IMR-90 (cell line): ENCODE results near the gene FOSB. TPM values are rescaled to one million over a fixed set of nuclear protein-coding genes. Genes with fewer than 3 reads are reported as not detected.

Source experiments
- ATAC-seq: fragments of 200-7000 bp; cut with Tn5 transposase; 2 replicates; pipeline ENCODE4 v1.9.1; 2020; ENCODE audit warnings: low read depth, mild to moderate bottlenecking, moderate library complexity
- BruUV-seq: library from RNA; stranded (reverse); fragments of 400-500 nt; replicated peaks from 2 replicates; lab custom pipeline; 2021; lab: Mats Ljungman, UMichigan
- CTCF ChIA-PET: fragments of 300-600 bp; formaldehyde crosslinking; extraction: SDS; loops from one replicate; lab custom pipeline; 2021; ENCODE audit warnings: antibody characterized with exemption; lab: Yijun Ruan, JAX
- POLR2A ChIA-PET: fragments of 300-600 bp; sonication (Branson Sonifier 250); formaldehyde crosslinking; loops from one replicate; lab custom pipeline; 2022; ENCODE audit warnings: antibody characterized with exemption; ENCODE audit not compliant: unreplicated experiment; lab: Charles Lee
- DNase-seq: peaks from one replicate; pipeline ENCODE4 v3.0.0; 2013
- H2AFZ ChIP-seq: replicated peaks from 2 replicates; pipeline ENCODE3; 2013; ENCODE audit warnings: low read length, mild to moderate bottlenecking; ENCODE audit not compliant: poor library complexity
- H2AK5ac ChIP-seq: 2 replicates; pipeline ENCODE4 v1.6.1; 2013; ENCODE audit warnings: low read depth, low read length, inconsistent platforms
- H2AK9ac ChIP-seq: replicated peaks from 2 replicates; pipeline ENCODE3; 2013; ENCODE audit warnings: mild to moderate bottlenecking, low read depth, low read length, moderate library complexity; ENCODE audit not compliant: poor library complexity
- H2BK120ac ChIP-seq: 2 replicates; pipeline ENCODE4 v1.6.1; 2013; ENCODE audit warnings: low read depth, low read length, inconsistent platforms
- H2BK15ac ChIP-seq: 3 replicates; pipeline ENCODE4 v1.6.1; 2013; ENCODE audit warnings: low read depth, low read length, inconsistent platforms
- H2BK20ac ChIP-seq: 2 replicates; pipeline ENCODE4 v1.6.1; 2013; ENCODE audit warnings: low read depth, mild to moderate bottlenecking, inconsistent platforms, low read length, moderate library complexity
- H2BK5ac ChIP-seq: 2 replicates; pipeline ENCODE4 v1.6.1; 2013; ENCODE audit warnings: mild to moderate bottlenecking, low read depth, low read length, inconsistent platforms; ENCODE audit not compliant: poor library complexity, severe bottlenecking
- H3K14ac ChIP-seq: replicated peaks from 2 replicates; pipeline ENCODE4 v1.6.1; 2013; ENCODE audit warnings: low read depth, low read length, inconsistent platforms
- H3K18ac ChIP-seq: 2 replicates; pipeline ENCODE4 v1.6.1; 2013; ENCODE audit warnings: low read depth, low read length, control low read depth
- H3K23ac ChIP-seq: 2 replicates; pipeline ENCODE4 v1.6.1; 2013; ENCODE audit warnings: low read depth, low read length, inconsistent platforms
- H3K27ac ChIP-seq: 2 replicates; pipeline ENCODE4 v1.5.1; 2013; ENCODE audit warnings: mild to moderate bottlenecking, control low read depth, low read length; ENCODE audit not compliant: insufficient read depth
- H3K27me3 ChIP-seq: 2 replicates; pipeline ENCODE4 v1.6.1; 2013; ENCODE audit warnings: low read length; ENCODE audit not compliant: control insufficient read depth, insufficient read depth
- H3K36me3 ChIP-seq: 2 replicates; pipeline ENCODE4 v1.6.1; 2013; ENCODE audit warnings: low read length, mixed read lengths; ENCODE audit not compliant: control insufficient read depth, insufficient read depth
- H3K4ac ChIP-seq: 2 replicates; pipeline ENCODE4 v1.6.1; 2013; ENCODE audit warnings: low read depth, low read length, inconsistent platforms
- H3K4me1 ChIP-seq: 2 replicates; pipeline ENCODE4 v1.6.1; 2013; ENCODE audit warnings: low read length, mixed read lengths; ENCODE audit not compliant: control insufficient read depth, insufficient read depth
- H3K4me2 ChIP-seq: 2 replicates; pipeline ENCODE4 v1.6.1; 2013; ENCODE audit warnings: low read depth, mild to moderate bottlenecking, control low read depth, low read length, moderate library complexity
- H3K4me3 ChIP-seq: 2 replicates; pipeline ENCODE4 v1.5.1; 2013; ENCODE audit warnings: low read depth, mild to moderate bottlenecking, control low read depth, low read length, moderate library complexity; ENCODE audit not compliant: insufficient read depth
- H3K56ac ChIP-seq: 2 replicates; pipeline ENCODE4 v1.6.1; 2013; ENCODE audit warnings: low read length, inconsistent platforms; ENCODE audit not compliant: insufficient read depth; ENCODE audit errors: extremely low read depth
- H3K79me1 ChIP-seq, 2 experiments: 2 replicates each; pipeline ENCODE4 v1.6.1; 2013; ENCODE audit warnings: low read length in 2 of 2, inconsistent platforms in 1 of 2, low read depth in 1 of 2
- H3K9ac ChIP-seq: 2 replicates; pipeline ENCODE4 v1.6.1; 2013; ENCODE audit warnings: low read depth, low read length, control low read depth
- H3K9me1 ChIP-seq: 2 replicates; pipeline ENCODE4 v1.6.1; 2013; ENCODE audit warnings: low read length, inconsistent platforms; ENCODE audit not compliant: insufficient read depth
- H3K9me3 ChIP-seq: 2 replicates; pipeline ENCODE4 v1.6.1; 2013; ENCODE audit warnings: low read length; ENCODE audit not compliant: control insufficient read depth, insufficient read depth
- H4K20me1 ChIP-seq: 2 replicates; pipeline ENCODE4 v1.6.1; 2013; ENCODE audit warnings: low read length, inconsistent platforms; ENCODE audit not compliant: insufficient read depth
- H4K5ac ChIP-seq: 2 replicates; pipeline ENCODE4 v1.6.1; 2013; ENCODE audit warnings: mild to moderate bottlenecking, low read depth, low read length, control low read depth
- H4K8ac ChIP-seq, 2 experiments: 2 replicates each; pipeline ENCODE4 v1.6.1; 2013; ENCODE audit warnings: low read depth in 2 of 2, low read length in 2 of 2, control low read depth in 1 of 2, inconsistent platforms in 1 of 2
- H4K91ac ChIP-seq: 2 replicates; pipeline ENCODE4 v1.6.1; 2013; ENCODE audit warnings: low read depth, low read length, inconsistent platforms; ENCODE audit not compliant: insufficient read depth
- CEBPB ChIP-seq: IDR thresholded peaks from 2 replicates; pipeline ENCODE4 v1.6.1; 2012; ENCODE audit warnings: low read depth, low read length, improper control_type of control experiment
- WGBS, 2 experiments: methylation state at CpG; one replicate each; pipeline versions ENCODE4 v1.1.5 to v1.1.7; 2013; ENCODE audit warnings: missing lambda C conversion rate in 2 of 2; ENCODE audit not compliant: insufficient read length in 1 of 2; ENCODE audit errors: extremely low coverage in 2 of 2; 5-methylcytosine and 5-hydroxymethylcytosine counted together
- dilution Hi-C: fragments of 300-500 bp; cut with HindIII; formaldehyde crosslinking; loops from one replicate; pipeline ENCODE4 v1.14.3; 2018; ENCODE audit warnings: low sequenced_read_pairs; ENCODE audit not compliant: unreplicated experiment
- in situ Hi-C: fragments of 300-500 bp; cut with MboI; formaldehyde crosslinking; loops from 3 replicates; pipeline ENCODE4 v1.14.3; 2019; ENCODE audit warnings: low sequenced_read_pairs, inconsistent platforms, mixed read lengths
- intact Hi-C: fragments of 100-400 bp; cut with micrococcal nuclease; formaldehyde crosslinking; loops from 2 replicates; pipeline ENCODE4 v1.10.0; 2022
- polyA plus RNA-seq, 3 experiments: library from polyadenylated mRNA; depleted of rRNA; stranded (reverse); fragments of >200 nt; gene quantifications; 2 replicates each; pipeline ENCODE4 v1.2.3, GENCODE V29; 2012; ENCODE audit warnings: low replicate concordance in 1 of 3
- total RNA-seq: library from RNA; depleted of rRNA; stranded (reverse); fragments of >200 nt; gene quantifications from 2 replicates; pipeline ENCODE4 v1.2.3, GENCODE V29; 2012
- TF ChIP-seq, protein P1 (sequence below): conservative IDR thresholded peaks from 2 replicates; pipeline ENCODE4 v1.5.1; 2012; ENCODE audit warnings: mild to moderate bottlenecking, low read depth, low read length, improper control_type of control experiment

FOSB gene
- total and polyA plus RNA-seq, 2 of the 4 experiments (the other 2 are of a cell fraction): 11.1 to 15.6 TPM

DNA sequence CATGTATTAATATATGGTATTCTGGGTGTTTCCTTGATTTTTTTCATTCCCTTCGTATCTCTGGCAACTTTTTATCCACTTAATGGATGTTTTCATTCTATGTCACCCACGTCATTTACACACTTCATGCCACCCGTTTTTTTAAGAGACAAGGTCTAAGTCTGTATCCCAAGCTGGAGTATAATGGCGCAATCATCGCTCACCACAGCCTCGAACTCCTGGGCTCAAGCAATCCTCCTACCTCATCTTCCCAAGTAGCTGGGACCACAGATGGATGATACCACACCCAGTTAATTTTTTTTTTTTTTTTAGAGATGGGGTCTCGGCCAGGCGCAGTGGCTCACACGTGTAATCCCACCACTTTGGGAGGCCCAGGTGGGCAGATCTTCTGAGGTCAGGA is 36.1 kb downstream of the FOSB start:
- BruUV-seq: no TSS peak
- H3K27me3 ChIP-seq: peaks cover 3% of the 10 kb centered on the region; the same call in 1 of the 2 replicates
- no peak overlapping the region for H2BK20ac ChIP-seq
- no peak overlapping the region for H2AFZ ChIP-seq
- no peak overlapping the region for H3K23ac ChIP-seq
- H3K14ac ChIP-seq: no peak overlapping the region
- no peak overlapping the region for H2BK5ac ChIP-seq
- peaks cover 0 to 24% of the 10 kb centered on the region in 2 experiments; a peak in 2 of 4 replicates for H3K79me1 ChIP-seq
- ATAC-seq (no peak), DNase-seq (no peak)
- H3K9ac ChIP-seq: no peak overlapping the region
- no peak overlapping the region for H3K18ac ChIP-seq
- in situ Hi-C loops (no loop called here), dilution Hi-C loops (no loop called here), intact Hi-C loops (no loop called here)
- no peak overlapping the region for H2AK9ac ChIP-seq
- H3K36me3 ChIP-seq: no peaks in the 10 kb centered on the region
- no peak overlapping the region for H3K4me2 ChIP-seq
- H3K9me1 ChIP-seq: peaks cover 14% of the 10 kb centered on the region
- peaks cover 4% of the 10 kb centered on the region for H4K20me1 ChIP-seq
- ChIA-PET POLR2A (interaction anchor here (0.7 kb wide), 1 partner anchor 114 kb away, joined by 9 read pairs; no protein-coding TSS in a partner anchor), CTCF (interaction anchor here (1.5 kb wide), 1 partner anchor 65 kb away, joined by 5 read pairs; no protein-coding TSS in a partner anchor)
- H3K4ac ChIP-seq: no peak overlapping the region
- no peaks in the 10 kb centered on the region for H3K9me3 ChIP-seq
- no peak overlapping the region for H2AK5ac ChIP-seq
- TF ChIP-seq, protein P1, sequence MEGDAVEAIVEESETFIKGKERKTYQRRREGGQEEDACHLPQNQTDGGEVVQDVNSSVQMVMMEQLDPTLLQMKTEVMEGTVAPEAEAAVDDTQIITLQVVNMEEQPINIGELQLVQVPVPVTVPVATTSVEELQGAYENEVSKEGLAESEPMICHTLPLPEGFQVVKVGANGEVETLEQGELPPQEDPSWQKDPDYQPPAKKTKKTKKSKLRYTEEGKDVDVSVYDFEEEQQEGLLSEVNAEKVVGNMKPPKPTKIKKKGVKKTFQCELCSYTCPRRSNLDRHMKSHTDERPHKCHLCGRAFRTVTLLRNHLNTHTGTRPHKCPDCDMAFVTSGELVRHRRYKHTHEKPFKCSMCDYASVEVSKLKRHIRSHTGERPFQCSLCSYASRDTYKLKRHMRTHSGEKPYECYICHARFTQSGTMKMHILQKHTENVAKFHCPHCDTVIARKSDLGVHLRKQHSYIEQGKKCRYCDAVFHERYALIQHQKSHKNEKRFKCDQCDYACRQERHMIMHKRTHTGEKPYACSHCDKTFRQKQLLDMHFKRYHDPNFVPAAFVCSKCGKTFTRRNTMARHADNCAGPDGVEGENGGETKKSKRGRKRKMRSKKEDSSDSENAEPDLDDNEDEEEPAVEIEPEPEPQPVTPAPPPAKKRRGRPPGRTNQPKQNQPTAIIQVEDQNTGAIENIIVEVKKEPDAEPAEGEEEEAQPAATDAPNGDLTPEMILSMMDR: no peak
- TF ChIP-seq CEBPB: peak; percentile 43
- no peak overlapping the region for H3K4me3 ChIP-seq
- no peak overlapping the region for H2BK15ac ChIP-seq
- H4K8ac ChIP-seq: no peak overlapping the region
- peaks cover 7% of the 10 kb centered on the region for H3K4me1 ChIP-seq
- no peak overlapping the region for H4K91ac ChIP-seq
- no peak overlapping the region for H3K56ac ChIP-seq
- H2BK120ac ChIP-seq: no peak overlapping the region
- WGBS, 2 experiments: no CpG with 5 or more reads among the region's 9 CpGs
- no peak overlapping the region for H4K5ac ChIP-seq
- H3K27ac ChIP-seq: no peak overlapping the region
